Ovary (tissue), 9 donors: ENCODE results near the gene SCN9A. TPM values are rescaled to one million over a fixed set of nuclear protein-coding genes. Genes with fewer than 3 reads are reported as not detected.

Experiments used
- DNase-seq, 5 donors: peaks; one replicate each; pipeline ENCODE4 v3.0.0-alpha.2; 2019 to 2020
- H3K27ac ChIP-seq, 2 donors: fragments of 200-600 bp; one replicate each; pipeline versions ENCODE4 v1.5.1 to v1.8.0; 2019 to 2022
- H3K27me3 ChIP-seq: fragments of 200-600 bp; one replicate; pipeline ENCODE4 v1.8.0; 2022
- H3K36me3 ChIP-seq: fragments of 200-600 bp; sonication (generic); one replicate; pipeline ENCODE4 v1.5.1; 2019
- H3K4me1 ChIP-seq: one replicate; pipeline ENCODE4 v1.8.1; 2013; ENCODE audit warnings: mild to moderate bottlenecking, moderate library complexity; ENCODE audit not compliant: insufficient read depth
- H3K4me3 ChIP-seq: fragments of 200-600 bp; sonication (generic); one replicate; pipeline ENCODE4 v1.5.1; 2017
- H3K9me3 ChIP-seq, 2 donors: fragments of 200-600 bp in 1 of 2; sonication (generic) in 1 of 2; one replicate each; pipeline versions ENCODE4 v1.5.1 to v1.8.1; 2013 to 2019; ENCODE audit warnings: mild to moderate bottlenecking in 1 of 2, moderate library complexity in 1 of 2
- EP300 ChIP-seq: sonication (generic); formaldehyde crosslinking; IDR thresholded peaks from one replicate; pipeline ENCODE4 v1.6.1; 2017; ENCODE audit warnings: antibody characterized with exemption
- POLR2A ChIP-seq: fragments of 450-650 bp; IDR thresholded peaks from one replicate; pipeline ENCODE4 v1.6.1; 2017; ENCODE audit warnings: antibody characterized with exemption, mild to moderate bottlenecking, moderate library complexity
- WGBS, 3 donors: extraction: QIAGEN DNeasy Blood & Tissue Kit in 1 of 3; methylation state at CpG; one replicate each; pipeline versions ENCODE4 v1.1.5 to v1.1.7; 2013 to 2017; 5-methylcytosine and 5-hydroxymethylcytosine counted together
- intact Hi-C, 4 donors: fragments of 100-400 bp; cut with DNase I; formaldehyde crosslinking; loops; one replicate each; pipeline versions ENCODE4 v1.11.0 to v1.15.1; 2022 to 2023
- polyA plus RNA-seq, 2 donors: library from polyadenylated mRNA; stranded (reverse); fragments of 200-250 nt in 1 of 2; fragments of 350-450 nt in 1 of 2; fragmentation: Illumina TruSeq in 1 of 2; extraction: RNeasy Lipid Tissue Mini Kit (QIAGEN cat#74804) in 1 of 2; gene quantifications; one replicate each; pipeline ENCODE4 v1.2.3, GENCODE V29; 2013 to 2014
- total RNA-seq, 7 donors: library from RNA; depleted of rRNA in 2 of 7; stranded (reverse); fragments of >200 nt in 2 of 7; fragmentation: NEBNext Ultra II Directional in 3 of 7; extraction: Animal tissue kit (Norgen Biotek cat#: 25700) in 3 of 7; gene quantifications; one replicate each; pipeline versions ENCODE4 v1.1.0 to v1.2.4, GENCODE V29; 2016 to 2023
- TF ChIP-seq, protein P1 (sequence below), 3 donors: fragments of 450-650 bp in 2 of 3; fragments of 200-600 bp in 1 of 3; IDR thresholded peaks; one replicate each; pipeline versions ENCODE4 v1.5.1 to v1.8.0; 2016 to 2022; ENCODE audit warnings: antibody characterized with exemption in 3 of 3, mild to moderate bottlenecking in 1 of 3
- donor health status: DM: no; HTN: no; CAD: no; lungs with moderate emphysema.
- donor health status: DM: no; HTN: no; CAD: no.
- donor health status: Bipolar disorder and iron deficiency.
- donor health status: DM: yes; HTN: yes; CAD: no.
- donor health status: DM: no; HTN: no; CAD: no.
- donor health status: DM: yes; HTN: yes; CAD: no.

The SCN9A gene
- total and polyA plus RNA-seq, 9 donors: 0.33 to 4.5 (median 1.3) TPM

DNA sequence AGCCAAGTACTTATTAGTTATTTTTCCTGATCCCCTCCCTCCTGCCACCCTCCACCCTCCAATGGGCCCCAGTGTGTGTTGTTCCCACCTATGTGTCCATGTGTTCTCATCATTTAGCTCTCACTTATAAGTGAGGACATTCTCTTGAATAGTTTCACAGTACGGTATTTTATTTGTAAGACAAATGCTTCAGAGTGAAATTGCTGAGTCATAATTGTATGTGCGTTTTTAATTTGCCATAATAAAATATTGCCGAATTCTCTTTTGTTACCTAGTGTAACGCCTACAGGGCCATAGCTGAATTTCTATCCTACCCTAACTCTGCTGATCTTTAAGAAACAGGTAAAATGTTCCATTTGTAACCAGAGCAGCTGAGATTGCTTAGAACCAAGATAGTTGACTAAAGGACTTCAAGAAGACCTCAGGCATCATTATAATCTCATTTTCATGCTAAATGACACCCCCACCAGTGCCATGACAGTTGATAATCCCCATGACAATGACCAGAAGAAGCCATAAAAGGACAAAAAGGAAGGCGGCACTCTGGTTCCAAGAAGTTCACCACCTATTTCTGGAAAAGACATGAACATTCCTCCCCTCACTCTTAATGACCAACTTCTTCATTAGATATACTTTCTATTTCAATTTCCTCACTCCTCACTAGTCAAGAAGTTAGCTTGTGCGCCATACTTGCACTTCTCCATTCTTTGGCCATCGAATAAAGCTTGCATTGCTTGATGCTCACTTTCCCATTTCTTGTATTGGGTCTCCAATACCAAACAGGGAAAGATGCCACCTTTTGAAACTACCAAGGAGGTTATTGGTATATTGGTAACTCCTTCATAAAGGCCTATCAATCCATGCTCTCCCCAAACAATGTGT, 18.4 kb downstream of the SCN9A start:
- DNase-seq: no peak
- no peaks in the 10 kb centered on the region for H3K27me3 ChIP-seq
- TF ChIP-seq EP300 (no peak), POLR2A (no peak)
- TF ChIP-seq, protein P1, sequence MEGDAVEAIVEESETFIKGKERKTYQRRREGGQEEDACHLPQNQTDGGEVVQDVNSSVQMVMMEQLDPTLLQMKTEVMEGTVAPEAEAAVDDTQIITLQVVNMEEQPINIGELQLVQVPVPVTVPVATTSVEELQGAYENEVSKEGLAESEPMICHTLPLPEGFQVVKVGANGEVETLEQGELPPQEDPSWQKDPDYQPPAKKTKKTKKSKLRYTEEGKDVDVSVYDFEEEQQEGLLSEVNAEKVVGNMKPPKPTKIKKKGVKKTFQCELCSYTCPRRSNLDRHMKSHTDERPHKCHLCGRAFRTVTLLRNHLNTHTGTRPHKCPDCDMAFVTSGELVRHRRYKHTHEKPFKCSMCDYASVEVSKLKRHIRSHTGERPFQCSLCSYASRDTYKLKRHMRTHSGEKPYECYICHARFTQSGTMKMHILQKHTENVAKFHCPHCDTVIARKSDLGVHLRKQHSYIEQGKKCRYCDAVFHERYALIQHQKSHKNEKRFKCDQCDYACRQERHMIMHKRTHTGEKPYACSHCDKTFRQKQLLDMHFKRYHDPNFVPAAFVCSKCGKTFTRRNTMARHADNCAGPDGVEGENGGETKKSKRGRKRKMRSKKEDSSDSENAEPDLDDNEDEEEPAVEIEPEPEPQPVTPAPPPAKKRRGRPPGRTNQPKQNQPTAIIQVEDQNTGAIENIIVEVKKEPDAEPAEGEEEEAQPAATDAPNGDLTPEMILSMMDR (IDR thresholded peaks at IDR 0.05): no peak
- no peaks in the 10 kb centered on the region for H3K9me3 ChIP-seq
- H3K4me1 ChIP-seq: no peaks in the 10 kb centered on the region
- 90 to 92% (median 91%) methylated on average over 7 of the region's 7 CpGs for WGBS, 3 donors
- H3K4me3 ChIP-seq: no peak overlapping the region
- intact Hi-C loops: no loop called here
- H3K36me3 ChIP-seq: no peaks in the 10 kb centered on the region
- no peak overlapping the region for H3K27ac ChIP-seq

DNA sequence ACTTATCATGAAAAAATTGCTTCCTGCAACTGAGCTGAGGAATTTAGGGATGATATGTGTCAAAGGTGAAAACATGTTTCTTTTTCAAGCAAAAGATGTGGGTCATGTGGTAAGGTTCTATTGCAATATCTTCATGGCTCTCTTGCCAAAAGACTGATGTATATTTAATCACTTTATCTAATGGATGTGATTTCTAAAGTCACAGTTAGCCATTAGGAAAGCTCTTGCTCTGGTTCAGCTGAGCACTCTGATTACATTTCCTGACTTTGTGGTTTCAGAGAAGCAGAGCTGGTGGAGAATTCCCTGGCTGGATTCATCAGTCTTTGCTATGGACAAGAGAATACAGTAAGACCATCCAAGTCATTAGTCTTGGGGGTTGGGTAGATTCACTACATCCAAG, 24.4 kb downstream of the SCN9A start:
- Histone ChIP-seq H3K9me3 (no peaks in the 10 kb centered on the region), H3K4me3 (no peak overlapping the region), H3K36me3 (no peaks in the 10 kb centered on the region), H3K27ac (no peak overlapping the region), H3K27me3 (no peaks in the 10 kb centered on the region), H3K4me1 (no peaks in the 10 kb centered on the region)
- TF ChIP-seq POLR2A (no peak), EP300 (no peak)
- TF ChIP-seq, protein P1 (IDR thresholded peaks at IDR 0.05): no peak
- DNase-seq: no peak
- intact Hi-C loops: no loop called here

DNA sequence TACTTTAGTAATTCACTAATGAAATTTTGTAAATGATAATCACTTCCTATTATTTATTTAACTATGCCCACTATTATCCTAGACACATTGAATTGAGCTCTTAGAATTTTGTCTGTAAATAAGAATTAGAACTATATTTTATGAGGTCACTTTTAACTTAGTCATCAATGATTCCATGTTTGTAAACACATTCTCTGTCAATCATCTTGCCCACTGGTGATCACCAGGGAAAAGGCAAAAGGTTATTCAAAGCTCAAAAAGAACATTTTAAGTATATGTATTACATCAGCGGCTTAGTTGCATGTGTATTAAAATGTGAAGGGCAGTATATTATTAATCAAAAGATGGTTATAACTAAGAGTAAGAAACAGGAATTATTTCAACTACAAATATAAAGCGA, 25.2 kb downstream of the SCN9A start:
- DNase-seq: no peak
- Histone ChIP-seq H3K27ac (no peak overlapping the region), H3K36me3 (no peaks in the 10 kb centered on the region), H3K4me1 (no peaks in the 10 kb centered on the region), H3K4me3 (no peak overlapping the region), H3K27me3 (no peaks in the 10 kb centered on the region), H3K9me3 (no peaks in the 10 kb centered on the region)
- WGBS, 3 donors: 95 to 98% (median 97%) methylated on average over 2 of the region's 2 CpGs
- intact Hi-C loops: no loop called here
- TF ChIP-seq EP300 (no peak), POLR2A (no peak)
- TF ChIP-seq, protein P1 (IDR thresholded peaks at IDR 0.05): no peak

DNA sequence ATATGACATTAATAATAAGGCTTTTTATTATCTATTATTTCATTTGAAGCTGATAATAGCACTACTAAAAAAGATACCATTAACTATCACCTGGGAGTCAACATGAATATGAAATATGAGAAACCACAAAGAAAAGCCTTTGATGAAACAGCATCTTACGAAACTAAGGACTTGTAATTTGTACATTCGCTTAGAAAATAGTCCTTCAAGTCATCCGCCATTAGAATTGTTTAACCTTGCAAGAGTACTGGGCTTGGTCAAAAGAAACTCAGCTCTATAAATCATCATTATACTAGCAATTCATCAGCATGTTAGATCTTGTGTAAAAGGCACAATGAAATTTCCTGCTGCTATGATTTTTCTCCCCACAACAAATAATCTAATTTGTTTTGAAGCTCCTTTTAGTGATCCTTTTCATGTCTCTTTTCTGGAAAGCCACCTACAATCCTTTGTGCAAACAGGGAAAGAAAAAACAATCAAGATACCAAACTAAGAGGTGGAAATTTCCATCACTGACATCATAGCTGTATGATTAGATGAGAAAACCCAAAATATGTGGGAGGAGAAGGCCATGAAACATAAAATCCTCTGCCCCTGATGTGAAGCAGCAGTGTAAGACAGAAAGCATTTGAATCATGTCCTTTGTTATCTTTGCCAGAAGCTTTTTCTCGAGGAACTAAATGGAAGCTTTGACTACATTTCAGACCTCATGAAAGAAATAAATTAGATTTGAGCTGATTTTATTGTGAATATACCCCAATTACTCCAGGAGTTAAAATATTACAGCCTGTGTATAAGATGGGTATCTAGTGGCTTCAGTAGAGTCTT, 31.2 kb downstream of the SCN9A start:
- Histone ChIP-seq H3K27ac (no peak overlapping the region), H3K4me1 (no peaks in the 10 kb centered on the region), H3K27me3 (no peaks in the 10 kb centered on the region), H3K9me3 (no peaks in the 10 kb centered on the region), H3K36me3 (no peaks in the 10 kb centered on the region), H3K4me3 (no peak overlapping the region)
- 65 to 70% (median 69%) methylated on average over 4 of the region's 4 CpGs for WGBS, 3 donors
- TF ChIP-seq, protein P1 (IDR thresholded peaks at IDR 0.05): no peak
- TF ChIP-seq EP300 (no peak), POLR2A (no peak)
- DNase-seq: no peak
- intact Hi-C loops: no loop called here
